Measurements from ENCODE around the gene GCC2. TPM values are rescaled to one million over a fixed set of nuclear protein-coding genes. Genes with fewer than 3 reads are reported as not detected.

Gene GCC2
- total RNA-seq, 2 experiments from 2014 or later: 19.7 to 43.9 TPM

- H3K4me3 ChIP-seq (ENCODE audit: low read depth, low read length, poor library complexity, severe bottlenecking): no peak overlapping the region
- H3K9me3 ChIP-seq (ENCODE audit: low read length): peaks cover 13% of the 10 kb centered on the region
- ChIA-PET CTCF (ENCODE audit: unreplicated experiment) (no interaction called here), POLR2A (no interaction called here)
- no peaks in the 10 kb centered on the region for H3K9me2 ChIP-seq (ENCODE audit: insufficient read depth, low read length)
- H4K20me1 ChIP-seq (ENCODE audit: insufficient read depth, low read length): 0 out of 2 replicates have a peak, but pooled peaks cover 3% of the 10 kb centered on the region
- TF ChIP-seq EZH2phosphoT487 (IDR thresholded peaks at IDR 0.05; ENCODE audit: borderline replicate concordance, low read depth, low read length): no peak
- TF ChIP-seq, protein P1, sequence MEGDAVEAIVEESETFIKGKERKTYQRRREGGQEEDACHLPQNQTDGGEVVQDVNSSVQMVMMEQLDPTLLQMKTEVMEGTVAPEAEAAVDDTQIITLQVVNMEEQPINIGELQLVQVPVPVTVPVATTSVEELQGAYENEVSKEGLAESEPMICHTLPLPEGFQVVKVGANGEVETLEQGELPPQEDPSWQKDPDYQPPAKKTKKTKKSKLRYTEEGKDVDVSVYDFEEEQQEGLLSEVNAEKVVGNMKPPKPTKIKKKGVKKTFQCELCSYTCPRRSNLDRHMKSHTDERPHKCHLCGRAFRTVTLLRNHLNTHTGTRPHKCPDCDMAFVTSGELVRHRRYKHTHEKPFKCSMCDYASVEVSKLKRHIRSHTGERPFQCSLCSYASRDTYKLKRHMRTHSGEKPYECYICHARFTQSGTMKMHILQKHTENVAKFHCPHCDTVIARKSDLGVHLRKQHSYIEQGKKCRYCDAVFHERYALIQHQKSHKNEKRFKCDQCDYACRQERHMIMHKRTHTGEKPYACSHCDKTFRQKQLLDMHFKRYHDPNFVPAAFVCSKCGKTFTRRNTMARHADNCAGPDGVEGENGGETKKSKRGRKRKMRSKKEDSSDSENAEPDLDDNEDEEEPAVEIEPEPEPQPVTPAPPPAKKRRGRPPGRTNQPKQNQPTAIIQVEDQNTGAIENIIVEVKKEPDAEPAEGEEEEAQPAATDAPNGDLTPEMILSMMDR (conservative IDR thresholded peaks at IDR 0.05; ENCODE audit: low read length): no peak
- no TSS peak for BruUV-seq (replicated peaks)
- no peak overlapping the region for H3K27ac ChIP-seq (ENCODE audit: low read depth, low read length, poor library complexity, severe bottlenecking)
- no peak for DNase-seq (ENCODE audit: low spot score)
- no peak overlapping the region for H3K4me2 ChIP-seq (ENCODE audit: low read length)
- peaks cover 3% of the 10 kb centered on the region for H3K4me1 ChIP-seq (ENCODE audit: insufficient read depth, low read length, poor library complexity, severe bottlenecking)
- H3K79me2 ChIP-seq (ENCODE audit: insufficient read depth, low read depth, low read length): no peaks in the 10 kb centered on the region; the same call in 1 of the 2 replicates
- intact Hi-C loops (cut with micrococcal nuclease; ENCODE audit: unreplicated experiment): no loop called here
- H2AFZ ChIP-seq (ENCODE audit: low read length): no peak overlapping the region
- H3K36me3 ChIP-seq (ENCODE audit: insufficient read depth, low read length): peaks cover 14% of the 10 kb centered on the region
Measured at GRCh38 chr2:108547606-108548005, 98.6 kb downstream of the GCC2 start.

GRCh38 chr2:108548208-108549003, 99.4 kb downstream of the GCC2 start:
- peaks cover 7% of the 10 kb centered on the region for H3K36me3 ChIP-seq (ENCODE audit: insufficient read depth, low read length)
- ChIA-PET CTCF (ENCODE audit: unreplicated experiment) (no interaction called here), POLR2A (no interaction called here)
- no peak overlapping the region for H2AFZ ChIP-seq (ENCODE audit: low read length)
- no peaks in the 10 kb centered on the region for H3K9me2 ChIP-seq (ENCODE audit: insufficient read depth, low read length)
- DNase-seq (ENCODE audit: low spot score): no peak
- H3K4me1 ChIP-seq (ENCODE audit: insufficient read depth, low read length, poor library complexity, severe bottlenecking): peaks cover 3% of the 10 kb centered on the region
- H3K9me3 ChIP-seq (ENCODE audit: low read length): peaks cover 8% of the 10 kb centered on the region
- TF ChIP-seq, protein P1 (conservative IDR thresholded peaks at IDR 0.05; ENCODE audit: low read length): no peak
- H4K20me1 ChIP-seq (ENCODE audit: insufficient read depth, low read length): 0 out of 2 replicates have a peak, but pooled peaks cover 3% of the 10 kb centered on the region
- intact Hi-C loops (cut with micrococcal nuclease; ENCODE audit: unreplicated experiment): no loop called here
- BruUV-seq (replicated peaks): TSS peak; percentile 18
- H3K4me3 ChIP-seq (ENCODE audit: low read depth, low read length, poor library complexity, severe bottlenecking): no peak overlapping the region
- H3K4me2 ChIP-seq (ENCODE audit: low read length): no peak overlapping the region
- no peaks in the 10 kb centered on the region; the same call in 1 of the 2 replicates for H3K79me2 ChIP-seq (ENCODE audit: insufficient read depth, low read depth, low read length)
- H3K27ac ChIP-seq (ENCODE audit: low read depth, low read length, poor library complexity, severe bottlenecking): no peak overlapping the region

DNA sequence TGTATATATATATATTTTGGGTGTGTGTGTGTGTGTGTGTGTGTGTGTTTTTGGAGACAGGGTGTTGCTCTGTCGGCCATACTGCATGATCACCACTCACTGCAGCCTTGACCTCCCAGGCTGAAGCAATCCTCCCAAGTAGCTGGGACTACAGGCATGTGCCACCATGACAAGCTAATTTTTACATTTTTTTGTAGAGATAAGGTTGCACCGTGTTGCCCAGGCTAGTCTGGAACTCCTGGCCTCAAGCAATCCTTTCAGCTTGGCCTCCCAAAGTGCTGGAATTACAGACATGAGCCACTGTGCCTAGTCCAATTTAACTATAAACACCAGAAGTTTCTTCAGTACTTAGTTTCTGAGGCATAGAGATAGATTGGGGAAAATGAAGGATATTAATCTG, 103.6 kb downstream of the GCC2 start:
- Histone ChIP-seq H3K9me3 (ENCODE audit: low read length) (no peaks in the 10 kb centered on the region), H3K79me2 (ENCODE audit: insufficient read depth, low read depth, low read length) (no peaks in the 10 kb centered on the region; the same call in 1 of the 2 replicates), H3K9me2 (ENCODE audit: insufficient read depth, low read length) (no peaks in the 10 kb centered on the region), H3K27ac (ENCODE audit: low read depth, low read length, poor library complexity, severe bottlenecking) (no peak overlapping the region), H3K4me1 (ENCODE audit: insufficient read depth, low read length, poor library complexity, severe bottlenecking) (peaks cover 3% of the 10 kb centered on the region), H2AFZ (ENCODE audit: low read length) (no peak overlapping the region), H3K4me3 (ENCODE audit: low read depth, low read length, poor library complexity, severe bottlenecking) (no peak overlapping the region), H4K20me1 (ENCODE audit: insufficient read depth, low read length) (no peaks in the 10 kb centered on the region), H3K4me2 (ENCODE audit: low read length) (no peak overlapping the region), H3K36me3 (ENCODE audit: insufficient read depth, low read length) (no peaks in the 10 kb centered on the region)
- ChIA-PET POLR2A (interaction anchor here (0.6 kb wide), 2 partner anchors 11 to 35 kb away, joined by 3 to 5 read pairs; no protein-coding TSS in a partner anchor), CTCF (ENCODE audit: unreplicated experiment) (no interaction called here)
- intact Hi-C loops (cut with micrococcal nuclease; ENCODE audit: unreplicated experiment): no loop called here
- TF ChIP-seq, protein P1 (conservative IDR thresholded peaks at IDR 0.05; ENCODE audit: low read length): no peak
- no peak for TF ChIP-seq EZH2phosphoT487 (IDR thresholded peaks at IDR 0.05; ENCODE audit: borderline replicate concordance, low read depth, low read length)
- no peak for DNase-seq (ENCODE audit: low spot score)
- no TSS peak for BruUV-seq (replicated peaks)
